K562 (cell line): ENCODE measurements around the gene PIP5K1B. TPM values are rescaled to one million over a fixed set of nuclear protein-coding genes. Genes with fewer than 3 reads are reported as not detected.

Experiments used
- ATAC-seq: fragments of 200-7000 bp; cut with Tn5 transposase; 3 replicates; pipeline ENCODE4 v1.9.1; 2020; ENCODE audit warnings: moderate library complexity
- BruUV-seq: library from RNA; stranded (reverse); fragments of 400-500 nt; replicated peaks from 2 replicates; lab custom pipeline; 2021; lab: Mats Ljungman, UMichigan
- CTCF ChIA-PET: fragments of 300-600 bp; formaldehyde crosslinking; extraction: SDS; loops from one replicate; lab custom pipeline; 2021; ENCODE audit warnings: low intra/inter-chr PET ratio; lab: Yijun Ruan, JAX
- POLR2A ChIA-PET: fragments of 300-600, 350-650 bp; sonication (Branson Sonifier 250); formaldehyde crosslinking; extraction: SDS; loops from one replicate; lab custom pipeline; 2021; ENCODE audit warnings: antibody characterized with exemption, inconsistent platforms; lab: Yijun Ruan, JAX
- DNase-seq, 4 experiments: peaks; one replicate each; pipeline versions ENCODE4 v3.0.0 to v3.0.0-alpha.2; 2011 to 2018; ENCODE audit warnings: low spot score in 3 of 4, mixed read lengths in 3 of 4; ENCODE audit errors: extremely low read depth in 1 of 4
- FAIRE-seq: peaks from 2 replicates; lab custom pipeline; 2011; peaks lifted over from hg19 to GRCh38; lab: Jason Lieb, UNC
- H2AFZ ChIP-seq: 2 replicates; pipeline ENCODE4 v1.6.0; 2011; ENCODE audit warnings: low read depth, low read length, control low read depth, inconsistent platforms
- H3K27ac ChIP-seq: fragments of 200-600 bp; 3 replicates; pipeline ENCODE4 v1.8.0; 2011; ENCODE audit warnings: low read depth, mild to moderate bottlenecking, control low read depth, inconsistent platforms, low read length, moderate library complexity, mixed read lengths; ENCODE audit errors: extremely low read depth
- H3K27me3 ChIP-seq, 2 experiments: fragments of 300-600 bp in 1 of 2; 2 replicates in 1 of 2; 3 replicates in 1 of 2; pipeline versions ENCODE4 v1.6.0 to v1.8.0; 2011; ENCODE audit warnings: inconsistent platforms in 2 of 2, low read length in 2 of 2, mild to moderate bottlenecking in 1 of 2, mixed read lengths in 1 of 2, moderate library complexity in 1 of 2; ENCODE audit not compliant: control insufficient read depth in 2 of 2, insufficient read depth in 2 of 2
- H3K36me3 ChIP-seq: fragments of 300-600 bp; 3 replicates; pipeline ENCODE4 v1.8.0; 2011; ENCODE audit warnings: mild to moderate bottlenecking, low read length, inconsistent platforms; ENCODE audit not compliant: control insufficient read depth, insufficient read depth
- H3K4me1 ChIP-seq, 2 experiments: fragments of 200-600 bp in 1 of 2; replicated peaks in 1 of 2; 2 replicates in 1 of 2; 3 replicates in 1 of 2; pipeline versions ENCODE4 v1.5.1 to v1.8.0; 2011; ENCODE audit warnings: inconsistent platforms in 2 of 2, low read length in 2 of 2, mild to moderate bottlenecking in 1 of 2, mixed read lengths in 1 of 2, moderate library complexity in 1 of 2; ENCODE audit not compliant: control insufficient read depth in 2 of 2, insufficient read depth in 2 of 2
- H3K4me2 ChIP-seq: 2 replicates; pipeline ENCODE4 v1.6.1; 2011; ENCODE audit warnings: low read length, control low read depth, inconsistent platforms, mixed read lengths; ENCODE audit not compliant: insufficient read depth
- H3K4me3 ChIP-seq: fragments of 200-600 bp; sonication (generic), shearing (Covaris generic); 2 replicates; pipeline ENCODE4 v1.5.1; 2016; ENCODE audit warnings: control low read depth, inconsistent platforms
- H3K79me2 ChIP-seq: fragments of 200-600 bp; 3 replicates; pipeline ENCODE4 v1.8.0; 2011; ENCODE audit warnings: low read length, inconsistent platforms; ENCODE audit not compliant: control insufficient read depth, insufficient read depth
- H3K9ac ChIP-seq, 2 experiments: 2 replicates each; pipeline versions ENCODE4 v1.6.0 to v1.6.1; 2011; ENCODE audit warnings: low read depth in 2 of 2, low read length in 2 of 2, control low read depth in 1 of 2, inconsistent platforms in 1 of 2, mild to moderate bottlenecking in 1 of 2, mixed read lengths in 1 of 2; ENCODE audit not compliant: insufficient read depth in 1 of 2
- H3K9me1 ChIP-seq: one replicate; pipeline ENCODE4 v1.6.0; 2011; ENCODE audit warnings: inconsistent platforms, mild to moderate bottlenecking, low read length, moderate library complexity; ENCODE audit not compliant: control insufficient read depth, insufficient read depth
- H3K9me3 ChIP-seq: replicated peaks from 2 replicates; pipeline ENCODE4 v1.5.1; 2011; ENCODE audit warnings: low read depth, low read length, inconsistent platforms; ENCODE audit not compliant: control insufficient read depth, insufficient read depth
- H4K20me1 ChIP-seq: replicated peaks from 2 replicates; pipeline ENCODE4 v1.6.1; 2011; ENCODE audit warnings: low read length, inconsistent platforms, mixed read lengths; ENCODE audit not compliant: control insufficient read depth, insufficient read depth
- CXXC5 ChIP-seq: fragments of 250-450 bp; sonication (Bioruptor Pico); IDR thresholded peaks from 2 replicates; pipeline ENCODE4 v1.8.0; 2022; ENCODE audit warnings: inconsistent platforms, mild to moderate bottlenecking, moderate library complexity
- NFIC ChIP-seq: fragments of 450-650 bp; IDR thresholded peaks from 2 replicates; pipeline ENCODE4 v1.6.1; 2017; ENCODE audit warnings: mild to moderate bottlenecking, inconsistent platforms
- SIX5 ChIP-seq, 2 experiments: IDR thresholded peaks; 2 replicates each; pipeline ENCODE4 v1.6.1; 2011; ENCODE audit warnings: low read length in 2 of 2, borderline replicate concordance in 1 of 2, low read depth in 1 of 2, mild to moderate bottlenecking in 1 of 2, moderate library complexity in 1 of 2; ENCODE audit not compliant: insufficient read depth in 1 of 2
- XRCC5 ChIP-seq: fragments of 200-400 bp; formaldehyde crosslinking; IDR thresholded peaks from 2 replicates; pipeline ENCODE4 v1.6.1; 2017; ENCODE audit warnings: low read depth, mild to moderate bottlenecking, low read length
- ZBED1 ChIP-seq: IDR thresholded peaks from 2 replicates; pipeline ENCODE4 v1.6.1; 2014
- WGBS: fragments of 100-300 bp; shearing (Covaris generic); methylation state at CpG from one replicate; pipeline ENCODE4 v1.1.6; 2016; ENCODE audit warnings: low coverage, mixed read lengths; ENCODE audit not compliant: insufficient coverage; ENCODE audit errors: missing lambda C conversion rate; 5-methylcytosine and 5-hydroxymethylcytosine counted together
- in situ Hi-C: fragments of 300-500 bp; cut with MboI; formaldehyde crosslinking; loops from 4 replicates; pipeline ENCODE4 v1.15.0; 2018; ENCODE audit warnings: inconsistent platforms, mixed read lengths
- intact Hi-C: fragments of 100-400 bp; cut with micrococcal nuclease; formaldehyde crosslinking; loops from 2 replicates; pipeline ENCODE4 v1.14.2; 2022
- polyA plus RNA-seq, 8 experiments: library from polyadenylated mRNA; depleted of rRNA in 4 of 8; stranded (reverse) in 5 of 8; unstranded in 3 of 8; fragments of >200 nt; fragmentation: Nextera tagmentation in 2 of 8; fragmentation: Illumina TruSeq in 1 of 8; extraction: Ambion mirVana in 2 of 8; extraction: Trizol in 1 of 8; gene quantifications; 2 replicates each; pipeline versions ENCODE4 v1.2.1 to v1.2.3, GENCODE V29; 2011 to 2014; ENCODE audit warnings: inconsistent platforms in 1 of 8, missing spikeins in 1 of 8
- total RNA-seq, 7 experiments: library from RNA; depleted of rRNA in 6 of 7; stranded (reverse); fragments of >200 nt in 6 of 7; fragmentation: Illumina TruSeq in 2 of 7; extraction: Trizol in 2 of 7; gene quantifications; 2 replicates each; pipeline versions ENCODE4 v1.2.1 to v1.2.3, GENCODE V29; 2011 to 2021; ENCODE audit warnings: low replicate concordance in 1 of 7

PIP5K1B gene
- total and polyA plus RNA-seq, 9 of the 15 experiments (the other 6 are each of a cell fraction or from before 2014, with no cell fraction given), result 3.1 to 12.9 (median 7.4) TPM

DNA sequence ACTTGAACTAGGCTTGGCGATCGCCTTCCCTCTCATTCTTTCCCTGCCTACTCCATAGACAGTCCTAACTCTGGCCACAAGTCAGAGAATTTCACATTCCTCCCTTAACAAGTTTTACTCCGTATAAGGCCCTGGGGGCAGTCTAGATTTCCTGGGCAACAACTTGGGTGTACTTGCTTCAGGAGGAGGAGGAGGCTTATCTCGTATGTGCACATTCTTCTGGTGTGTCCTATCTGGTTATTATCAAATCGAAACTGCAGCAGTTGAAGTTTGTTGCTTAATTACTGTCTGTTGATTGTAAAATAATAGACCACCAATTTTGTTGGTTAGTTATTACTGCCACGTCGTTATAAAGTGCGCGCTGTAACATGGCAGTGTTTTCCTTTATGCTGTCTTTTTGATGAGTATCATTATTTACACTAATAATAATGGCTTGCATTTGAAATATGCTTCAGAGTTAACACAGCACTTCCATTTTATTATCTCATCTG is 42.0 kb downstream of the PIP5K1B start (continued):
- no peak for TF ChIP-seq ZBED1

DNA sequence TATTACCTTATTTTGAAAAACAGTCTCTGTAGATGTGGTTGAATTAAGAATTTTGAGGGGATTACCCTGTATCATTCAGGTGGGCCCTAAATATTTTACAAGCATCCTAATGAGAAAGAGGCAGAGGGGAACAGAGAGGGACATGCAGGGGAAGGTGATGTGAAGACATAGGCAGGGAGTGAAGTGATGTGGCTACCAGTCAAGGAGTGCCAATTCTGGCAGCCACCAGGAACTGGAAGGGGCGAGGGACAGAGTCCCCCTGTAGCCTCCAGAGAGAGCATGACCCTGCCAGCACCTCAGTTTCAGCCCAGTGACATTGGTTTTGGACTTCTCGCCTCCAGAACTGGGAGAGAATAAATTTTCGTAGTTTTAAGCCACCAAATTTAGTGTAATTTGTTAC is 44.1 kb downstream of the PIP5K1B start:
- ChIA-PET CTCF (no interaction called here), POLR2A (no interaction called here)
- Histone ChIP-seq H3K9ac (no peak overlapping the region; a peak in 1 of 4 replicates), H3K79me2 (peaks cover 50% of the 10 kb centered on the region), H2AFZ (no peak overlapping the region), H3K4me2 (no peak overlapping the region), H4K20me1 (no peaks in the 10 kb centered on the region), H3K4me1 (peaks cover 6 to 52% of the 10 kb centered on the region in 2 experiments), H3K4me3 (no peak overlapping the region), H3K9me3 (no peaks in the 10 kb centered on the region), H3K9me1 (no peaks in the 10 kb centered on the region), H3K36me3 (no peaks in the 10 kb centered on the region), H3K27me3 (no peaks in the 10 kb centered on the region), H3K27ac (peak overlapping the region; percentile 52; the same call in 2 of the 3 replicates)
- in situ Hi-C loops (no loop called here), intact Hi-C loops (no loop called here)
- WGBS, result 73% methylated on average over 3 of the region's 3 CpGs
- no peak for ATAC-seq
- TF ChIP-seq SIX5 (IDR thresholded peaks at IDR 0.05; ENCODE audit: borderline replicate concordance in 1 of 2, insufficient read depth in 1 of 2, low read depth in 1 of 2, low read length in 2 of 2) (no peak), CXXC5 (CRISPR knock-in tag) (no peak), NFIC (no peak), XRCC5 (no peak)
- DNase-seq, result no peak
- no TSS peak for BruUV-seq
- FAIRE-seq, result no peak
